ENCODE measurements around the gene GHRL.

GHRL gene

GRCh38 chr3:10240799-10241198 lies 51.9 kb downstream of the GHRL start:
- DNase-seq: no peak

- DNase-seq: no peak
These were observed 54.2 kb downstream of the GHRL start for GRCh38 chr3:10238345-10239183.

All from fibroblast of skin of back (primary cell).